ENCODE data around the gene SGSM2.

Gene SGSM2

DNA sequence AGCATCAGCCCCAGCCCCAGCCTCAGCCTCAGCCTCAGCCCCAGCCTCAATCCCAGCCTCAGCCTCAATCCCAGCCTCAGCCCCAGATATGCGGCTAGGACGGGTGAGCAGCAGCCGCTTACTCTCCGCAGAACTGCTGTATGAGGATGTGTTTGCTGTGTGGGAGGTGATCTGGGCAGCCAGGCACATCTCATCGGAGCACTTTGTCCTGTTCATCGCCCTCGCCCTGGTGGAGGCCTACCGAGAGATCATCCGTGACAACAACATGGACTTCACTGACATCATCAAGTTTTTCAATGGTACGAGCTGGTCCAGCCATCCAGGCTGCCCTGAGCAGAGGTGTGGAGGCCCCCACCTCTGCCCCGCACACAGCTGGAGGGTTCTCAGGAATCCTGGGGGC lies 41.6 kb downstream of the SGSM2 start:
- no peak overlapping the region for H3K4me3 ChIP-seq (ENCODE audit: low read length)
- DNase-seq (ENCODE audit: low read depth), result no peak
- TF ChIP-seq, protein P1, sequence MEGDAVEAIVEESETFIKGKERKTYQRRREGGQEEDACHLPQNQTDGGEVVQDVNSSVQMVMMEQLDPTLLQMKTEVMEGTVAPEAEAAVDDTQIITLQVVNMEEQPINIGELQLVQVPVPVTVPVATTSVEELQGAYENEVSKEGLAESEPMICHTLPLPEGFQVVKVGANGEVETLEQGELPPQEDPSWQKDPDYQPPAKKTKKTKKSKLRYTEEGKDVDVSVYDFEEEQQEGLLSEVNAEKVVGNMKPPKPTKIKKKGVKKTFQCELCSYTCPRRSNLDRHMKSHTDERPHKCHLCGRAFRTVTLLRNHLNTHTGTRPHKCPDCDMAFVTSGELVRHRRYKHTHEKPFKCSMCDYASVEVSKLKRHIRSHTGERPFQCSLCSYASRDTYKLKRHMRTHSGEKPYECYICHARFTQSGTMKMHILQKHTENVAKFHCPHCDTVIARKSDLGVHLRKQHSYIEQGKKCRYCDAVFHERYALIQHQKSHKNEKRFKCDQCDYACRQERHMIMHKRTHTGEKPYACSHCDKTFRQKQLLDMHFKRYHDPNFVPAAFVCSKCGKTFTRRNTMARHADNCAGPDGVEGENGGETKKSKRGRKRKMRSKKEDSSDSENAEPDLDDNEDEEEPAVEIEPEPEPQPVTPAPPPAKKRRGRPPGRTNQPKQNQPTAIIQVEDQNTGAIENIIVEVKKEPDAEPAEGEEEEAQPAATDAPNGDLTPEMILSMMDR (IDR thresholded peaks at IDR 0.05; ENCODE audit: insufficient read depth, low read depth, low read length, missing control alignments), result no peak

DNA sequence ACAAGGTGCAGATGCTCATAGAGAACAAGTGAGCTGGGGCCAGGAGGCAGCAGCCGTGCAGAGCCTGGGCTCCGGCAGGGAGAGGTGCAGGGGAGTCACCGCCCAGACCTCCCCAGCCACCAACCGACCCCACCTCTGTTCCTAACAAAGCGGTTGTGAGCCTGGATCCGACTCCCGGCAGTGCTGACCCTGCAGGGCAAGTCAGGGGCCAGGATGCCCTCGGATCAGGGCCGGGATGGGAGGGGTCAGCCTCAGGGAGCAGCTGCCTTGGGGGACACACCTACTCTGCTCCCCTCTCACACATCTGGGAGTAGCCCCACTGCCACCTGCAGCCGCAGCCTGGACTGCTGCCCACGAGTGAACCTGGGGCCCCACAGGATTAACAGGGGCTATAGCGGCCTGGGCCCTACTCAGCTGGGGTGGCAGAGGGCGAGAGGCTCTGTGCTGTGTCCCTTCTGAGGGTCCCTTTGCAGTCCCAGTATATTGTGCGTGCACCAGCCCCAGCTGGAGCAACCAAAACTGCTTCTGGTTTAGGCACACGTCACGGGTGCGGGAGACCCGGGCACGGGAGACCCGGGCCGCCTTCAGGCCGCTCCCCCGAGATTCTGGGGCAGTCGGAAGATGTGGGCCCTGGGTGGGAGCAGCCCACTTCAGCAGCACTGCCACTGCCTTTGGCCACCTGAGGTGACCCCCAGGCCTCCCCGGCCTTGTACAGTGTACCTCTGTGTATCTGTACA lies 42.4 kb downstream of the SGSM2 start:
- H3K4me3 ChIP-seq (ENCODE audit: low read length), result no peak overlapping the region
- TF ChIP-seq, protein P1 (IDR thresholded peaks at IDR 0.05; ENCODE audit: insufficient read depth, low read depth, low read length, missing control alignments), result no peak
- DNase-seq (ENCODE audit: low read depth), result no peak

DNA sequence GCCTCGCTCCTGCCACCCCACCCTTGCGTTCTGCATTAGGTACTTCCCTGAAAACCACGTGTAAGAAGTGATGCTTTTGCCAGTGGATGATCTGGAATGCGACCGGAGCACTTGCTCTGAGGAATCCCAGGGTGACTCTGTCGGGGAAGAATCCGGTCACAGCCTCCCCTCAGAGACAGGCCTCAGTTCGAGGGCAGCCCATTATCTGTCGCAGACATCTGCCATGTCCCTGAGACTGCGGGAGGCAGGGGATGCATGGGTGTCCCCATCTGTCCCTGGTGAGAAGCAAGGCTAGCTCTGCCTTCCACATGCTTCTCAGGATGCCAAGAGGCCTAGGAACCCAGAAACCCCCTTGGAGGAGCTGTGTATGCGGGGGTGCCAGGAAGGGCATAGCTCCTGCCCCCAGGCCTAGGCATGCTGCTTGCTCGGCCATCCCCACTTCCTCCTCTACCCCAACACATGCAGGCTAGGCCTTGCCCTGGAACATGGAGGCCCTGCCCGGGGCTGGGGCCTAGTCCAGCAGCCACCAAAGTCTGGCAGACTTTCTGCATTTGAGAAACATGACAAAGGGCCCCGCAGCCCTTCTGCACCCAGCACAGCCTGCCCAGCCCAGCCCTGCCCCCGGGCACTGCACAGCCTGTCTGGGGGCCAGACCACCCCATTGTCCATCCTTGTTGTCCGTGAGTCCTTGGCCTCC lies 43.1 kb downstream of the SGSM2 start:
- TF ChIP-seq, protein P1 (IDR thresholded peaks at IDR 0.05; ENCODE audit: insufficient read depth, low read depth, low read length, missing control alignments), result no peak
- no peak for DNase-seq (ENCODE audit: low read depth)
- H3K4me3 ChIP-seq (ENCODE audit: low read length), result no peak overlapping the region

DNA sequence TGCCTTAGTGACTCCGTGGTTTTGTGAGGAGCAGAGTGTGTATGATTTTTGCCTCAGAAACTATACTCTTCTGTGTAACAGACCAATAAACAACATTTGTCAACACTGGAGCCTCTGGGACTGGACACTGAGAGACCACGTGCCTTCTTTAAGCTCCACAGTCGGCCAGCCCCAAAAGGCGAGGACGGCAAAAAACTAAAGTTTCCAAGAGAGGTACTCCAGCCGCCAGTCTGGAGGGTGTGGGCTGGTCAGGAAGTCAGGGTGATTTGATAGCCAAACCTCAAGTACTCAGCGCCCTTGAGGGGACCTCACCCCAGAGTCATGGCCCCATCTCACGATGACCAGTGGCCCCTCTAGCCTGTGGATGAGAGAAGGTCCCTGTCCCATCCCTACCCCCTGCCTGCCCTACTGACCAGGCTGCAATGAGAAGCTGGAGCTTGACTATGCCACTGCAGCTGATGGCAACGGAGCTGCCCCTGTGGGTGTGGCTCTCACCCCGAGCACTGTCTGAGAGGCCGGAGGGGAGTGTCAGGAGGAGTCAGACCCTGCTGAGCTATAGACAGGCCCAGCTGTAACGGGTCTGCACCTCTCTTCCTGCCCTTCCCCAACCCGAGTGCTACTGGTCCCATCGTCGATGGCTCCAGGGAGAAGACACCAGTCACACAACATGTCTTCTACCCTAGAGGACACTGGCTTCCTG lies 43.8 kb downstream of the SGSM2 start:
- DNase-seq (ENCODE audit: low read depth), result no peak
- TF ChIP-seq, protein P1 (IDR thresholded peaks at IDR 0.05; ENCODE audit: insufficient read depth, low read depth, low read length, missing control alignments), result no peak
- H3K4me3 ChIP-seq (ENCODE audit: low read length), result no peak overlapping the region

DNA sequence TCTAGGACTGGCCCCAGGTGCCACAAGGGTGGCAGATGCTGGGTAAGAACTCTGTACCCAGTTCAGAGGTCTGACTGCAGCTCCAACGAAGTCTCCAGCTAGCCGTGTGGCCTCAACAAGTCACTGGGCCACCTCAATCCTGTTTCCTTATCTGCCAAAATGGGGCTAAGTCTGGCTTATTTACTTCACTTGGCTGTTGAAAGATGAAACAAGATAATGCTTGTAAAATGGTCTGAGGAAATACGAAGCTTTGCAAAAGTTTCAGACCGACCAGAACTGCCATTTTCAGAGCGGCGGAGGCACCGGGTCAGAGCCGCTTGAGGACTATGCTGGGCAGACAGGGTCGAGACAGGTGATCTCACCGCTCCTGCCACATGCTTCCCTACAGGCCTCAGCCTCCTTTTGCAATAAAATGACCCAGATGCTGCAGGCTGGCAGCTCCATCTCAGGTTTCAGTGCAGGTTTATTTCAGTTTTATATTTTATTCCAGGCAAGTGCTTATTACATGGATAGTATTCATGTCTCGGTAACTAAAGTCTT lies 46.4 kb downstream of the SGSM2 start:
- TF ChIP-seq, protein P1 (IDR thresholded peaks at IDR 0.05; ENCODE audit: insufficient read depth, low read depth, low read length, missing control alignments), result no peak
- DNase-seq (ENCODE audit: low read depth), result no peak
- H3K4me3 ChIP-seq (ENCODE audit: low read length), result no peak overlapping the region

DNA sequence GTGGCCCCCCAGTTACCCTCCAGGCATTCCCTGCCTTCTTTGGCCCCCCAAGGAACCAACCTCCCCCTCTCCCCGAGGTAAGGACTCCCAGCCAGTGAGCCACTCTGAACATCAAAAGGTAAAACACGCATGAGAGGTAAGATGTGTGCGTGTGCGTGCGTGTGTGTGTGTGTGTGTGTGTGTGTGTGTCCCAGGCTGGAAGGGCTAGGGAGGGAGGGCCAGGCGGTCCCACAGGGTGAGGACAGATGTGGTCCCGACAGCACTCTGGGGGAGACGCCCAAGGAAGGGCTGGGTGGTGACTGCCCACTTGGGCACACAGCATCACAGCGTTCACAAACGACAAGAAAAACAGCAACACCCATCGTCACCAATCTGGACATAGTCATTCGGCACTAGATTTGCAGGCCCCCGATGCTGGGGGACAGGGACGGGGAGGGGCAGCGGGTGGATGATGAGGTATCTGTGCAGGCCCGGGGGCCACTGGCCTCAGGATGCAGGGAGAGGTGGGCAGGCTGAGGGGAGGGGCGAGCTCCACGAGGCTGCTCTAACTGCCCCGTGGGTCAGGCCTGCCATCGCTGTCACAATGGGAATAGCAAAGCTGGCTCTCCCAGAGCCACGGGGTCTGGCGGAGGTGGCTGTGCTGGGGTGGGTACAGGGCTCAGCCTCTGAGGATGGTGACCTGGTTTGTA lies 47.3 kb downstream of the SGSM2 start:
- no peak overlapping the region for H3K4me3 ChIP-seq (ENCODE audit: low read length)
- no peak for DNase-seq (ENCODE audit: low read depth)
- TF ChIP-seq, protein P1 (IDR thresholded peaks at IDR 0.05; ENCODE audit: insufficient read depth, low read depth, low read length, missing control alignments), result no peak

All from epithelial cell of esophagus (primary cell).